OCI-LY3 (cell line): ENCODE results near the gene CAMK2A.

Source experiments
- EZH2phosphoT487 ChIP-seq: fragments of 200-600 bp; shearing (Covaris generic); IDR thresholded peaks from 2 replicates; pipeline ENCODE4 v1.6.1; 2018; ENCODE audit warnings: antibody characterized with exemption, mixed run types, low read depth
- TF ChIP-seq, protein P1 (sequence below): fragments of 200-600, 300-600 bp; sonication (generic); IDR thresholded peaks from 2 replicates; pipeline ENCODE4 v1.5.1; 2014; ENCODE audit warnings: antibody characterized with exemption, low read length, low read depth

DNA sequence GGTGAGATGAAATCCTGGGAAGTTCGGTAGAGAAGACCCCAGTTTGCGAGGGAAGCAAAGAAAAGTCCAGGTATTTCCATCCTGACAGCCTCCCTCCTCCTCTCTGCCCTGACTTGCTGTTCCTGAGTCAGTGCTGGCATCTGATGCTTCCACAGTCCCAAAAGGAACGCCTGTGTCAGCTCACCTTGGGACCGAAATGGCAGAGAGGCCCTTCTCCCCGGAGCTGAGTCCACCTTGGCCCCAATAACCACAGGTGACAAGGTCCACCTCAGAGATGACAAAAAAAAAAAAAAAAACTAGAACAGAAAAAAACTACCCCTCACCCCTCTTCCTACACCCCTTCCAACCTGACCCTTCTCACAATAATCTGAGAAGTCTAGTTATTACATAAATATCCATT, 68.1 kb downstream of the CAMK2A start:
- TF ChIP-seq, protein P1, sequence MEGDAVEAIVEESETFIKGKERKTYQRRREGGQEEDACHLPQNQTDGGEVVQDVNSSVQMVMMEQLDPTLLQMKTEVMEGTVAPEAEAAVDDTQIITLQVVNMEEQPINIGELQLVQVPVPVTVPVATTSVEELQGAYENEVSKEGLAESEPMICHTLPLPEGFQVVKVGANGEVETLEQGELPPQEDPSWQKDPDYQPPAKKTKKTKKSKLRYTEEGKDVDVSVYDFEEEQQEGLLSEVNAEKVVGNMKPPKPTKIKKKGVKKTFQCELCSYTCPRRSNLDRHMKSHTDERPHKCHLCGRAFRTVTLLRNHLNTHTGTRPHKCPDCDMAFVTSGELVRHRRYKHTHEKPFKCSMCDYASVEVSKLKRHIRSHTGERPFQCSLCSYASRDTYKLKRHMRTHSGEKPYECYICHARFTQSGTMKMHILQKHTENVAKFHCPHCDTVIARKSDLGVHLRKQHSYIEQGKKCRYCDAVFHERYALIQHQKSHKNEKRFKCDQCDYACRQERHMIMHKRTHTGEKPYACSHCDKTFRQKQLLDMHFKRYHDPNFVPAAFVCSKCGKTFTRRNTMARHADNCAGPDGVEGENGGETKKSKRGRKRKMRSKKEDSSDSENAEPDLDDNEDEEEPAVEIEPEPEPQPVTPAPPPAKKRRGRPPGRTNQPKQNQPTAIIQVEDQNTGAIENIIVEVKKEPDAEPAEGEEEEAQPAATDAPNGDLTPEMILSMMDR, result no peak
- TF ChIP-seq EZH2phosphoT487, result no peak
